ENCODE data around the gene PRPF31.

Gene PRPF31

DNA sequence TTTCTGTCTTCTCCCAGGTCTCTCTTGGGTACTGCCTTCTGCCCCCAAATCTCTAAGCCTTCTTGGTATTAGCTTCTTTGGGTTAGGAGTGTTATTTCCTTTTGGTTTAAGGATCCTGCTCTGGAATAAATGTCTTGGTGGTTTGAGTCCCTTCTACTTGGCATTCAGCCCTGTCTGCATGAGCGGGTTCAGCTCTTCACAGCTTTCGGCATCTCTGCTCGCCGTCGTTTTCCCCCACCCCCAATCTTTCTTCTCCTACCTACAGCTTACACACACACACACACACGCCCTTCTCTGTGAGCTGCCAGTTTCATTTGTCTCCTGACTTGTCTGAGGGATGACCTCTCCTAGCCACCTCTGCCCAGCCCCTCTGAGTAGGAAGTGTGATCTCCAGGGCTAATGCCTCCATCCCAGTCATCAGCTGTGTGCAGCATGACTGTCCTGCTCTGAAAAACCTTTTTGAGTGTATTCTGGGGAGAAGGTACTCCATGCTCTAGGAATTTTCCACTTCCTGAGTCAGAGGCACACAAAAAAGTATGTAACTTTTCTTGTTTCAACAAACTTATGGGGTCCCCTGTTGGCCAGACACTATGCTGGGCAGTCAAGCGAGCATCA is 26.7 kb downstream of the PRPF31 start:
- no peak for DNase-seq

DNA sequence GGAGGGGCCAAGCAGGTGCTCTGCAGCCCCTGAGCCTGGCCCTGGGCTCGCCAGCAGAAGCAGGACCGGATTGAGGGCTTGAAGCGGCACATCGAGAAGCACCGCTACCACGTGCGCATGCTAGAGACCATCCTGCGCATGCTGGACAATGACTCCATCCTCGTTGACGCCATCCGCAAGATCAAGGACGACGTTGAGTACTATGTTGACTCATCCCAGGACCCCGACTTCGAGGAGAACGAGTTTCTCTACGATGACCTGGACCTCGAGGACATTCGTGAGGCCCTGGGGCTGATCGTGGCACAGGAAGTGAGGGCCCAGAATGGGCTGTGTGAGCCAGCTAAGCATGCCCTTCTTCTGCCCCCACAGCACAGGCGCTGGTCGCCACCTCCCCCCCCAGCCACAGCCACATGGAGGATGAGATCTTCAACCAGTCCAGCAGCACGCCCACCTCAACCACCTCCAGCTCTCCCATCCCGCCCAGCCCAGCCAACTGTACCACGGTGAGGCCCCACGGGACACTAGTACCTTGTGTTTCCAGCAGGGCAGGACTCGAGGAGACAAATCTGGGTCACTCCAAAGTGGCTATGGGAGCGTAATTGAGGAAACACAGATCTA is 30.1 kb downstream of the PRPF31 start:
- no peak for DNase-seq

DNA sequence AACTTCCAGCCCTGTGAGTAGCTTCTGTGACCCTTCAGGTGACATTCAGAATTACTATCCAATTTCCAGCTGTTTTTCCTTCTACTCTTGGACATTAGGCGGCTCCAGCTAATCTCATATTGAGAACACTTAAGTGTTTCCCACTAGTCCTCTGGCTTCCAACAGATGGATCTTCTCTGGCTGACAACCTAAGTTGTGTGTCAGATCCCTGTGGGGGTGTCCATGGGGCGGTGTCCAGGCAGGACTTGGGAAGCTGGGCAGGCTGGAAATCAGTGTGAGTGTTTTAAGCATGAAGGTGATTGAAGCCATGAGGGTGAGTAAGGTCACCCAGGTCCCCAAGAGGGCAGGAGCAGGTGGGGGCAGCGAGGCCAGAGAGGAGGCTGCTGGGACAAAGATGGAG is 32.1 kb downstream of the PRPF31 start:
- no peak for DNase-seq

DNA sequence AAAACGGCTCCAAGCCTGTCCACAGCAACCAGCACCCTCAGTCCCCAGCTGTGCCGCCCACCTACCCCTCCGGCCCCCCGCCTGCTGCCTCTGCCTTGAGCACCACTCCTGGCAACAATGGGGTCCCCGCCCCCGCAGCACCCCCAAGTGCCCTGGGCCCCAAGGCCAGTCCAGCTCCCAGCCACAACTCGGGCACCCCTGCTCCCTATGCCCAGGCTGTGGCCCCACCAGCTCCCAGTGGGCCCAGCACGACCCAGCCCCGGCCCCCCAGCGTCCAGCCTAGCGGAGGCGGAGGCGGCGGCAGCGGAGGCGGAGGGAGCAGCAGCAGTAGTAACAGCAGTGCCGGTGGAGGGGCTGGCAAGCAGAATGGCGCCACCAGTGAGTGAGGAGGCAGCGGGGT is 32.6 kb downstream of the PRPF31 start:
- DNase-seq: no peak

DNA sequence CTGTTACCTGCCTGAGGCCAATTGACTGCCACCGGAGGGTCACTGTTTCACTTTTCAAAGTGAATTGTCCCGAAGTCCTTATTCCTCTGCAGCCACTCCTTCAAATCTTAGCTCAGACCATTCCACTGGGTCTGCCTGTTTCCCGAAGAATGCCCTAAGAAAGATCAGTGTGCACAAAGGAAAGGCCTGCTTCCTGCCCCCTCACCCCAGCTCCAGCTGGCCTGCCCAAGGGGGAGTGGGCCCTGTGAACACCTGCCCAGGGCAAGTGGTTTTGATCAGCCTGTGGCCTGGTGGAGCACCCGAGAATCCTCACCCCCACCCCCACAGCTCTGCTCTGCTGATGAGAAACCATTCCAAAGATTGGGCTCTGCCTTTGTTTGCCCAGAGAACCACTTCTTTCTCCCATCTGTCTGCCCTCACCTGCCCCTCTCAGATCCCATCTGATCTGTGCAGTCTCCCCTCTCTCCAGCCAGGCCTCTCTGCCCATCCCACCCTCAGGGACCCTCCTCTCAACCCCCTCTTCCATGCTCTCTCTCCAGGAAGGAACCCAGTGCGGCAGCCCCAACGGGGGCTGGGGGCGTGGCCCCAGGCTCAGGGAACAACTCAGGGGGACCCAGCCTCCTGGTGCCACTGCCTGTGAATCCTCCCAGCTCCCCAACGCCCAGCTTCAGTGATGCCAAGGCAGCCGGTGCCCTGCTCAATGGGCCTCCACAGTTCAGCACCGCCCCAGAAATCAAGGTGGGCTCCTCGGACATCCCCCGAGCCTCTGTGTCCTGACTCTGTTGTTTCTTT is 33.7 kb downstream of the PRPF31 start:
- DNase-seq: no peak

DNA sequence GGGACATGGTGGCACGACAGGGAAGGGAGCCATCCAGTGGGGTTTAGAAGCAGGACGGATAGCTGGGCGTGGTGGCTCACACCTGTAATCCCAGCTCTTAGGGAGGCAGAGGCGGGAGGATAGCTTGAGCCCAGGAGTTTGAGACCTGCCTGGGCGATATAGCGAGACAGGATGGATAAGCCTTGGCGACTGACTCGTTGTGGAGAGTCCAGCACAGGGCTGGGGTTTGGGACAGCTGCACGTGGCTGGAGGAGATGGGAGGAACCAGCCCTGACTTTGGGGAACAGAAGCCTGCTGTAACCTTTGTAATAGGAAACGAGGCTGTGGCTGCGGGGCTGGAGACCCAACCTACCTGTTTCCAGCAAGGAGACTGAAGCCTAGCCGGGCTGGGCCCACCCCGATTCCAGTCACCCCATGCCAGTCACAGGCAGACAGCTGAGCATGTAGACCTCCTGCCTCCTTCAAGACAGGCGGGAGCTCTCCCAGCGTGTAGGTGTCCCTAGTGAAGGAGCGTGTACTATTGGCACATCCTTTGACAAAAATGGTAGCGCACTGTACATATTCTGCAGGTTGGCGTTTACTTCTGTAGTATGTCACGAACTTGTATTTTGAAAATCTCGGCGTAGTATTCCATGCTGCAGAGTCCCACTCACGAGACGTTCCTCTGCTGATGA is 35.9 kb downstream of the PRPF31 start:
- no peak for DNase-seq

DNA sequence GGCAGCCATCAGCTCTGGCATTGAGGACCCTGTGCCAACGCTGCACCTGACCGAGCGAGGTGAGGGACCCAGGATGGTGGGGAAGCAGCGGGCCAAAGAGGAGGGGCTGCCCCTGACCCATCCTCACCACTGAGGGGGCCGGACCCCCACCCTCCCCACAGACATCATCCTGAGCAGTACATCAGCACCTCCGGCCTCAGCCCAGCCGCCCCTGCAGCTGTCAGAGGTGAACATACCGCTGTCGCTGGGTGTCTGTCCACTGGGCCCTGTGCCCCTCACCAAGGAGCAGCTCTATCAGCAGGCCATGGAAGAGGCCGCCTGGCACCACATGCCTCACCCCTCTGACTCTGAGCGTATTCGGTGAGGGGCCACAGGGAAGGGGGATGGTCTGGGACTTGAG is 36.7 kb downstream of the PRPF31 start:
- no peak for DNase-seq

DNA sequence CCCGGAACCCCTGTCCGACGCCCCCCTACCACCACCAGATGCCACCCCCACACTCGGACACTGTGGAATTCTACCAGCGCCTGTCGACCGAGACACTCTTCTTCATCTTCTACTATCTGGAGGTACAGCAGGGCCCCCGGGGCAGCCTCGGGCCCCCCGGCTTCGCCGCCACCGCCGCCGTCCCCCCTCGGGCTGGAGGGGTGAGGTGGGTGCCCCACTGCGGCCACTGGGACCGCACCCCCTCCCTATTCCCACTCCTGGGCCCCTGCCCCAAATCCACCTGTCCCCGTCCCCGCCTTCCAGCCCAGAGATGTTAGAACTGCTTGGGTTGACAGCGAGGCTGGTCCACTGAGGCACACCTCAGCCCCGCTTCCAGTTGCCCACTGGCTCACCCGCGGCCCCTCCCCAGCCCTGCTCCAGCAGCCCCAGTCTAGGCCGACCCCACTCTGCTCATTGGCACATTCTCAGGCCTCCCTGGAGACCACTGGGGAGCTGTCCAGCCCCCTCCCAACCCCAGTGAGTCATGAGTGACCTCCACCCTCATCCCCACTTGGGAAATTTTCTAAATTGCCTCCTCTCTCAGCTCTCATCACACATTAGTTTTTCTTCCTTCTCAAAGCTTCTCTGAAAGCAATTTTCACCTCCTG is 37.4 kb downstream of the PRPF31 start:
- no peak for DNase-seq

DNA sequence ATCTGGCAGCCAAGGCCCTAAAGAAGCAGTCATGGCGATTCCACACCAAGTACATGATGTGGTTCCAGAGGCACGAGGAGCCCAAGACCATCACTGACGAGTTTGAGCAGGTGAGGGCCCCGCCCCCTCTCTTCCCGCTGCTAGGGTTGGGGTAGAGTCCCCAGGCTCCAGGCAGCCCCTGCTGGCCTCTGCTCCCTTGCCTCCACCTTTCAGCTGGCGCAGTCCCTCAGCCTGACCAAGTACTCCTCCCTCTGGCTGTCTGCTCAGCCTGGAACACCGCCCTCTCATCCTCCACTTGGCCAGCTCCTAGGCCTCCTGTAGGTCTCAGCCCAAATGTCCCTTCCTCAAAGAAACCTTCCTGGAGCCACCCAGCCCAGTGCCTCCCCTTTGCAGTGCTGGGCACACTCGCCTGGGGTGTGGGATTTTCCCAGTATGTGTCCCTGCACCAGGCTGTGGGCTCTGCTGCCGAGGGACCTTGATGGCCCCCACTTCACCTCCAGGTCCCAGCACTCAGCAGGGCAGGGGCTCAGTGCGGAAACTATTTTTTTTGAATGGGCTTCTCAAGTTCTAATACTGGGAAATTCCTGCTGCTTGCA is 38.3 kb downstream of the PRPF31 start:
- DNase-seq: no peak

DNA sequence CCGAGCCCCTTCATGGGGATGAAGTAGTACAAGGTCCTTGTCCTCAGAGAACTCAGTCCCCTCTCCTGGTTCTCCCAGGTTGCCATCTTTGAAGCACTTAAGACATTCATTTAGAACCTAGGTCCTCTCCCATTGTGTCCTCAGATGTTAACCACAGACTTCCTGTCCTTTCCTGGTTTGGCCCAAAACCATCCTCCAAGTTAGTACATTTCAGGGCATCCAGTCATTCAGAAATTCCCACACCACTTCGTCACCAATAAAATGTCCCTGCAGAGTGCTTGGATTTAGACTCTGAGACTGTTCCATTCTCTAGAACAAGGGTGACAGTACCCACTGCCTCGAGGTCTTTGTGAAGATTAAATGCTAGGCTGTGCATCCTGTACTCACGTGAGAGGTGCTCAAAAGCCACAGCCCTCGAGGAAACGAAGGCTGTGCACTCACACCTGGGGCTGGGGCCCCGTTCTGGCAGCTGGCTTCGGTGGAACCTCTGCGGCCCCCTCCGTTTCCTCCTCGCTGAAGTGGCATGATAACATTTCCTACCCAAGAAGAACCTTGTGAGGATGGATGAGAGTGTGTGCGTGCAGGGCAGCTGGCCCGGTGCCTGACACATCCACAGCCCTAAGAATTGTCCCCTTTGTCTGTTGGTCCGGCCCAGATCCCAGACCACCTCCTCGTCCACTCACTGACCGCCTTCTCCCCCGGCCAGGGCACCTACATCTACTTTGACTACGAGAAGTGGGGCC is 39.2 kb downstream of the PRPF31 start:
- DNase-seq: no peak

DNA sequence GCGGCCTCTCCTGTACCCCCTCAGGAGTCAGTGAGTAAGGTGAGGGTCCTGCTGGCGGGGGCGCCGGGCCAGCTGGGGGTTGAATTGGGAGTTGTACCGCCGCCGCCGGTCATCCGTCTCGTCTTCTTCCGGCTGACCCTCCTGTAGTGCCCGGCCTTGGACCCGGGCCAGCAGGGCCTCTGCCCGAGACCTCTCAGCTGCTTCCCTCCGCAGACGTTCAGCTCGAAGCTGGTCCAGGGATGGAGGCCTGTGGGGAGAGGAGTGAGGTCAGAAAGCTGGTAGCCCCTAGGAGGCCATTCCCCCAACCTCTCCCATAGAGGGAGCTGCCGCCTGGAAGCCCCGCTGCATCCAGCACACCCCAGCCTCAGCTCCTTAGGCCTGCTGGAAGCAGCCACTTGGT is 40.1 kb downstream of the PRPF31 start:
- no peak for DNase-seq

DNA sequence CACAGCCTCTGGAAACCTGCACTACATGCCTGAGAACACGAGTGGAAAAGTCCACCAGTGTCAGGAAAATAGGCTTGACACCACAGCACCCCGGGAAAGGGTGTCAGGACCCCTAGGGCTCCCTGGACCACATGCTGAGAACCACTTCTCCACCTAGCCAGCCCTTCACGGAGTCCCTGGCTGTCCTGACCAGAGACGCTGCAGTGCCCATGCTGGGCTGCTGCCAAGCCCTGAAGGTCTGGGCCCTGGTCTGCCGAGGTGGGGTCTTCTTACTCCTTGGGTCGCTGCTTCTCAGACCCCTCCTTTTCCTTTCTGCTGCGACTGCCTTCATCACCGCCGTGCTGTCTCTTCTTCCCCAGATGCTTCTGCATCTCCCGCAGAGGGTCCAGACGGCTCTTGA is 40.9 kb downstream of the PRPF31 start:
- no peak for DNase-seq

DNA sequence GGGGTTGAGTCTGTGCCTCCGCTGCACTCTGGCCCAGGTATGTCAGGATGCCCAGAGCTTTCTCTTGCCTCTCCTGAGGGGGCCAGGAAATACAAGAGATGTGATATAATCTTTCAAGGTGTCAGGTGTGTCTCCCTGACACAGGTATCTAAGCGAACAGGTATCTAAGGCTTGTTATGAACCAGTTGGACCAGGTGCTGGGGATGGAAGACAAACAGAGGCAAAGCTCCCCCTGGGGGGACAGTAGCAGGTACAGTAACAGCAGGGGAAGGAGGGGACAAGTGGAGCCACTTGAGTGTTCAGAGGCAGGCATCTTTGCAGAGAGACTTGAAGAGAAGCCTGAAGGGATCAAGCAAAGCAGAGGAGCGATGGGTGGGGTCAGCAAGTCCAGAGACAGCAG is 41.4 kb downstream of the PRPF31 start:
- no peak for DNase-seq

DNA sequence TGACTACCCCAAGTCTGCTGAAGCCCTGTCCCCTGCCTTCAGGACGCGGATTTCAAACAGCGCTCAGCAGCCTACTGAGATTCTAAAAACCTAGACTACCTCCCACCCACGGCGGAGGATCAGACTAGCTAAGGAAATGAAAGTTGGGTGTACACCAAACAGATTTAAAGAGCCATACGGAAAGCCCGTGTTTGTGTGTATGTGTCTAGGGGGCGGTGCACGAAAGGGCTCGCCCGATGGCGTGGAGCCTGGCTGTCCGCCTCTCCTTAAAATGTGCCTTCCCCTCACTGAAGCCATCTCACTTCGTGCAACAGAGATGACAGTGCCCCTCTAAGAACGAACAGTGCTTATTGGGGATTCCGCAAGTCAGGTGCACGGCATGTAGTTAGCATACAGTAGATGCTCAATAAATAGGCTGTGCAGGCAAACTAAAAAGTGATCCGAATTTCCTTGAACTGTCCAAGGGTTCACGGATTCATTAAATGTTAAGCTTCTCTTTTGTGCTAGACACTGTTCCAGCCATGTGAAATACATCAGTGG is 43.3 kb downstream of the PRPF31 start:
- no peak for DNase-seq

DNA sequence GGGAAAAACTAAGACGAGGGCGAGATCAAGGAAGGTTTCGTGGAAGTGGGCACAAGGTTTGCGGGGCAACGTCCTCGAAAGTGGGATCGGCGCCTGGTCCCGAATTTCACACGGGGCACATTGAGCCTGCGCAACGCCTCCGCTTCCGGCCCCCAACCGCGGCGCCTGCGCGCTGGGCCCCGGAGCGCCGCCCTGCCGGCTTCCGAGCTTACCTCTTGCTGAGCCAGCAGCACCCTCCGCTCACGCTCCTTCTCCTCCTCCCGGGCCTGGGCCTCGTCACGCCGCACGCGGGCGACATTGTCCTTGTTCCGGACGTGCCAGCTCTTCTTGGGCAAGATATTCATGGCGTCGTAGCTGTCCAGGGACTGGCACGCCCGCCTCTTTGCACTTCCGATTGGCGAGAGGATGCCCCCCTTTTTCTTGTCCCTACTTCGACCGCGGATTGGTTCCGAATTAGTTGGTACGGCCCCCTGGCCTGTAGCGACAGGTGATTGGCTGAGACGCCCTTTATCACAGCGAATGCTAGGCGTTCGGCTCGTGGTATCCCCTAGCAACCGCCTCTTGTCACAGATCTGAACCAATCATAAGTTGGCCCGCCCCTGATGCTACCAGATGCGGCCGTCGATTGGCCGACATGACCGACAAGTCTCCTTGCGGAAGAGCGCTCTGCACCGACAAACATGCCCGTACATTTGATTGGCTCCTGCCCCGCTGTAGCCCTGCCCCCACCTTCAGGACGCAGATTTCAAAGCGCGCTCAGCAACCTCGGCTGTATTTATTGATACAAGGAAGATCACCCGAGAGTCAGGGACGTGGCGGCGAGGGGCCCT is 44.0 kb downstream of the PRPF31 start, which contains the start of gene LENG1:
Gene LENG1 (minus strand): TSS at position 370 of the 830 bp plus-strand sequence. CDS start 26 bp downstream, at position 344.
- DNase-seq: peak; percentile 100

DNA sequence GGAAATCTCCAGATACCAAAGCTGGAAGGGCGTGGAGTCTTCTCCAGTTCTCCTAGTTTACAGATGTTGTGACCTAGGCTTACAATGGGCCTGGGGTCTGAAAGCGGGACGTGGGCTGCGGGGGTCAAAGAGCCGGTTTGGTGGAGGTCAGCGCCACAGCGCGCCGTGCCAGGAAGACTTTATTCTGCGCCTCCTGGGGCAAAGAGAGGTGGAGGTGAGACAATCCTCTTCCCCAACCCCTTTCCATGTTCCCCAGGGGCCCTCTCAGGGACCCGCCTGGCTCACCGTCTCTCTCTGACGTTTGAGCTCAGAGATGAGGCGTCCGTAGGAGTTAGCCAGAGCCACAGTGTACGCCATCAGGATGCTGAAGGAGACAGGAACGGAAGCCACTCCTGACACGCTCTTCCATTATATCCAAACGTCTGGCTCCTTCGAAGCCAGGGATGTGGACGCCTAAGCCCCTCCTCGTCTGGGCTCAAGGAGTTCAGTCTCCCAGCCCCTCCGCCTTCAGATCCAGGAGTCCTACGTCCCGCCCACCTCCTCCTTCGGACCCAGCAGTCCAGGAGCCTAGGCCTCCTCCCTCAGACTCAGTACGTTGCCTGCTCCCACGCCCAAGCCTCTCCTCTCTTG is 44.7 kb downstream of the PRPF31 start:
- no peak for DNase-seq

DNA sequence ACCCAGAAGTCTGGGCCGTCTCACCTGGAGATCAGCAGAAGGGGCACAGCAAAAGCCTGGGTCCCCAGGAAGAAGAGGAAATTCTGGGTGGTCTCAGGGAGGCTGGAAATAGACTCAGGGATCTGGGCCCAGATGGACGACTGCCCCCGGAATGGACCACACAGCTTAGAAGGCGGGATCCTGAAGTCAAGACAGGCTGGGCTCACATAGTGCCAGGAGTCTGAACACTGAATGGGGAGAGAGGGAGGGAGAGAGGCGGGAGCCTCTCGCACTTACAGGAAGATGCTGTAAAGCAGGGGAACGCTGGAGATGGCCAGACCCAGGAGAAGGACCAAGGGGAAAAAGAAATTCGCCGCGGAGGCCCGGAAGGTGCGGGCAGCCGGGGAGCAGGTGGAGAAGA is 45.3 kb downstream of the PRPF31 start:
- no peak for DNase-seq

DNA sequence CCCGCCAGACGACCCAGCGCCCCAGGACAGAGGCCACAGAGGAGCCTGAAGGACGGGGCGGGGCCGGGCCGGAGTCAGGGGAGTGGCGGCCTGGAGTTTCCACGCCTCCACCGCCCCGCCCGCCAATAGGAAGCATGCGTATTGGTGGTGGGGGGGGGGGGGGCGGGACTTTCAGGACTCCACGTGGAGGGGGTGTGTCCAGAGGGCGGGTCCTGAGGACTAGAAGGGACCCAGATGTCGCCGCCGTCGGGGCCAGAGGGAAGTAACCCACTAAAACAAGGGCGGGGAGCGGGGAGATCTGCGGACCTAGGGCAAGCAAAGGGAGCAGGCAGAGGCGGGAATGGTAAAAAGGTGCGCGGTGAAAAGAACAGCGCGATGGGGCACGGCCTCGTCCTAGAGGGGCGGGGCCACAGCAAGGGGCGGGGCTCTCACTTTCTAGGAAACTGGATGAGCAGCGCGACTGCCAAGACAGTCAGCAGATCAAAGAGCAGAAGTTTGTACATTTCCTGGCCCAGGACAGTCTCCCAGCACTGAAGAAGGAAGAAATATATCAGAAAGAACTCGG is 46.8 kb downstream of the PRPF31 start:
- peak; percentile 24 for DNase-seq

DNA sequence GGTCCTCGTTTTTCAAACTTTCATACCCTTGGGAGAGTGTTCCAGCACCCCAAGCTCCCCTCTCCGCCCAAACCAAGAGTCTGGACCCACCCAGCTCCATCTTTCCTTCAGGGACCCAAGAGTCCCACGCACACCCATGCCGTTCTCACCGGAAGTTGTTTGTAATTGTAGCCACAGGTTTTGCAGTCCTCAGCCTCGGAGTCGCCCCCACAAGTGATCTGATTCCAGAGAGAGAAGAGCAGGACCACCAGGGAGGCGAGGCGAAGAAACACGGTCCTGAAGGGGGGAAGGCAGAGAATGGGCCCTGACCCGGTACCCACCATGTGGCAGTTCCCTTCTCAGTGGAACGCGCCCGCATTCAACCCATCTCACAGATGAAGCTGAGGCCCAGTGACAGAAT is 47.3 kb downstream of the PRPF31 start:
- DNase-seq: no peak
